Upper lobe of left lung (tissue), 4 donors: ENCODE data around the gene FGF12.

Experiments
- CTCF ChIP-seq, 6 experiments: fragments of 450-650 bp in 4 of 6; fragments of 200-600 bp in 2 of 6; sonication (generic) in 2 of 6; IDR thresholded peaks; one replicate each; pipeline ENCODE4 v1.5.1; 2016 to 2019; ENCODE audit warnings: antibody characterized with exemption in 6 of 6
- EP300 ChIP-seq, 4 donors: sonication (generic); formaldehyde crosslinking; IDR thresholded peaks; one replicate each; pipeline ENCODE4 v1.5.1; 2017; ENCODE audit warnings: antibody characterized with exemption in 4 of 4, control low read depth in 2 of 4
- POLR2AphosphoS5 ChIP-seq, 2 donors: sonication (generic); formaldehyde crosslinking; IDR thresholded peaks; one replicate each; pipeline ENCODE4 v1.5.1; 2017; ENCODE audit warnings: antibody characterized with exemption in 2 of 2

- TF ChIP-seq EP300 (IDR thresholded peaks at IDR 0.05), result no peak
- TF ChIP-seq POLR2AphosphoS5 (IDR thresholded peaks at IDR 0.05), result no peak
- no peak for TF ChIP-seq CTCF (IDR thresholded peaks at IDR 0.05)
Observed at GRCh38 chr3:192718156-192718555, 9.2 kb downstream of the FGF12 start.
